ENCODE results near the gene GALNTL6.

- no peak for TF ChIP-seq CTCF (optimal IDR thresholded peaks at IDR 0.05 in 1 of 3, IDR thresholded peaks at IDR 0.05 in 1 of 3, conservative IDR thresholded peaks at IDR 0.05 in 1 of 3; ENCODE audit: extremely low read depth in 1 of 3, insufficient read depth in 2 of 3, low read length in 3 of 3)
- TF ChIP-seq EZH2 (IDR thresholded peaks at IDR 0.05; ENCODE audit: low read length): no peak
Observed at GRCh38 chr4:173076903-173077634, 1263.9 kb downstream of the GALNTL6 start.

Data from keratinocyte (primary cell).